ENCODE data around the gene COTL1. TPM values are rescaled to one million over a fixed set of nuclear protein-coding genes. Genes with fewer than 3 reads are reported as not detected.
A peak's percentile ranks its signal among the peaks of the same experiment; 100 is the strongest.

COTL1 gene
- total and polyA plus RNA-seq, 2 of the 13 experiments (the other 11 are each of a cell fraction or from before 2014, with no cell fraction given): 8.7 to 16.9 TPM

GRCh38 chr16:84647828-84648594, 30.1 kb upstream of the COTL1 start, which contains the start of gene KLHL36 (continued):
- TF ChIP-seq ZNF407 (CRISPR knock-in tag; IDR thresholded peaks at IDR 0.05; ENCODE audit: not compliant biosample characterization) (peak; percentile 93), HES4 (CRISPR knock-in tag; IDR thresholded peaks at IDR 0.05; ENCODE audit: borderline replicate concordance) (peak; percentile 91), KLF12 (CRISPR knock-in tag; IDR thresholded peaks at IDR 0.05; ENCODE audit: borderline replicate concordance) (no peak), FOXM1 (CRISPR knock-in tag; IDR thresholded peaks at IDR 0.05) (no peak), HOXA9 (CRISPR knock-in tag; IDR thresholded peaks at IDR 0.05; ENCODE audit: borderline replicate concordance) (no peak), ZNF776 (CRISPR knock-in tag; IDR thresholded peaks at IDR 0.05) (peak; percentile 92; the same call in 1 of the 2 replicates), CREM (IDR thresholded peaks at IDR 0.05) (no peak), CREM (CRISPR knock-in tag; IDR thresholded peaks at IDR 0.05) (no peak), MEIS2 (CRISPR knock-in tag; IDR thresholded peaks at IDR 0.05) (peak; percentile 87), NR2F6 (IDR thresholded peaks at IDR 0.05) (no peak), NR2F6 (CRISPR knock-in tag; IDR thresholded peaks at IDR 0.05) (peak; percentile 19; the same call in 1 of the 2 replicates), ATF2 (CRISPR knock-in tag; IDR thresholded peaks at IDR 0.05) (no peak), ZNF704 (CRISPR knock-in tag; IDR thresholded peaks at IDR 0.05; ENCODE audit: borderline replicate concordance) (peak; percentile 92), YY1 (IDR thresholded peaks at IDR 0.05; ENCODE audit: insufficient read depth, insufficient replicate concordance, low read depth, low read length) (peak; percentile 82), SRSF1 (optimal IDR thresholded peaks at IDR 0.05; ENCODE audit: low read depth, low read length) (peak; percentile 49), TBX3 (IDR thresholded peaks at IDR 0.05; ENCODE audit: borderline replicate concordance) (no peak), ZKSCAN8 (CRISPR knock-in tag; IDR thresholded peaks at IDR 0.05; ENCODE audit: borderline replicate concordance) (0 out of 2 replicates have a peak, but pooled peaks have one; percentile 38)
